HCT116 (cell line): ENCODE measurements around the gene ZBTB20. TPM values are rescaled to one million over a fixed set of nuclear protein-coding genes. Genes with fewer than 3 reads are reported as not detected.

Experiments
- ATAC-seq: fragments of 200-7000 bp; cut with Tn5 transposase; 2 replicates; pipeline ENCODE4 v1.9.1; 2020; ENCODE audit warnings: mild to moderate bottlenecking, moderate library complexity
- BruUV-seq: library from RNA; stranded (reverse); fragments of 400-500 nt; replicated peaks from 2 replicates; lab custom pipeline; 2021; lab: Mats Ljungman, UMichigan
- CTCF ChIA-PET: fragments of 300-600 bp; sonication (Branson Sonifier 250); formaldehyde crosslinking; loops from one replicate; lab custom pipeline; 2021; ENCODE audit warnings: antibody characterized with exemption; lab: Charles Lee
- POLR2A ChIA-PET: fragments of 300-600, 350-600 bp; sonication (Branson Sonifier 250); formaldehyde crosslinking; loops from one replicate; lab custom pipeline; 2021; ENCODE audit warnings: antibody characterized with exemption; lab: Charles Lee
- RAD21 ChIA-PET, 2 experiments: fragments of 300-600 bp; sonication (Branson Sonifier 250); formaldehyde crosslinking; loops; one replicate each; lab custom pipeline; 2023; ENCODE audit warnings: low total read pairs in 2 of 2; ENCODE audit not compliant: uncharacterized antibody in 2 of 2, unreplicated experiment in 2 of 2, low non-redundant PET in 1 of 2; lab: Charles Lee
- DNase-seq: peaks from one replicate; pipeline ENCODE4 v3.0.0-alpha.2; 2010; ENCODE audit warnings: low read depth, low spot score
- H2AFZ ChIP-seq: fragments of 200-600 bp; shearing (Covaris generic), sonication (generic); 2 replicates; pipeline ENCODE4 v1.6.1; 2017; ENCODE audit warnings: low read depth, mixed run types, mixed read lengths, antibody characterized with exemption, low read length; ENCODE audit not compliant: poor library complexity, severe bottlenecking
- H3K27ac ChIP-seq: 2 replicates; pipeline ENCODE4 v1.5.1; 2012; ENCODE audit warnings: low read depth, low read length
- H3K27me3 ChIP-seq: fragments of 200-600 bp; sonication (generic); 2 replicates; pipeline ENCODE4 v1.6.1; 2016; ENCODE audit warnings: mixed run types, low read length, mixed read lengths; ENCODE audit not compliant: insufficient read depth
- H3K36me3 ChIP-seq, 2 experiments: fragments of 200-500 bp in 1 of 2; fragments of 200-600 bp in 1 of 2; sonication (Bioruptor generic) in 1 of 2; sonication (generic) in 1 of 2; 2 replicates each; pipeline versions ENCODE4 v1.5.1 to v1.6.1; 2014 to 2016; ENCODE audit warnings: low read length in 2 of 2, inconsistent platforms in 1 of 2, mixed read lengths in 1 of 2, mixed run types in 1 of 2; ENCODE audit not compliant: insufficient read depth in 2 of 2, control insufficient read depth in 1 of 2
- H3K4me1 ChIP-seq, 2 experiments: fragments of 200-600 bp in 1 of 2; sonication (generic) in 1 of 2; 2 replicates each; pipeline versions ENCODE4 v1.5.1 to v1.6.1; 2012 to 2017; ENCODE audit warnings: low read length in 2 of 2, inconsistent platforms in 1 of 2, mild to moderate bottlenecking in 1 of 2, mixed read lengths in 1 of 2, mixed run types in 1 of 2, moderate library complexity in 1 of 2; ENCODE audit not compliant: insufficient read depth in 2 of 2, control insufficient read depth in 1 of 2
- H3K4me2 ChIP-seq: fragments of 200-600 bp; sonication (generic); 2 replicates; pipeline ENCODE4 v1.6.1; 2017; ENCODE audit warnings: mixed run types, low read length, mixed read lengths
- H3K4me3 ChIP-seq, 2 experiments: fragments of 200-600 bp in 1 of 2; sonication (generic) in 1 of 2; replicated peaks in 1 of 2; 2 replicates each; pipeline ENCODE4 v1.5.1; 2011 to 2016; ENCODE audit warnings: low read length in 2 of 2, control low read depth in 1 of 2, low read depth in 1 of 2, mild to moderate bottlenecking in 1 of 2, mixed read lengths in 1 of 2, mixed run types in 1 of 2
- H3K79me2 ChIP-seq: fragments of 200-600 bp; sonication (generic); 2 replicates; pipeline ENCODE4 v1.6.1; 2017; ENCODE audit warnings: mild to moderate bottlenecking, mixed run types, low read length, moderate library complexity, mixed read lengths; ENCODE audit not compliant: insufficient read depth
- H3K9ac ChIP-seq: fragments of 200-600 bp; sonication (generic); 2 replicates; pipeline ENCODE4 v1.6.1; 2016; ENCODE audit warnings: low read length, mixed read lengths
- H3K9me2 ChIP-seq: fragments of 200-600 bp; sonication (generic), shearing (Covaris generic); 2 replicates; pipeline ENCODE4 v1.6.1; 2017; ENCODE audit warnings: mixed run types, mild to moderate bottlenecking, moderate library complexity; ENCODE audit not compliant: insufficient read depth
- H3K9me3 ChIP-seq, 2 experiments: fragments of 200-500 bp in 1 of 2; fragments of 200-600 bp in 1 of 2; sonication (Bioruptor generic) in 1 of 2; sonication (generic) in 1 of 2; 2 replicates each; pipeline ENCODE4 v1.6.1; 2014 to 2017; ENCODE audit warnings: low read length in 2 of 2, mixed read lengths in 2 of 2, inconsistent platforms in 1 of 2, low read depth in 1 of 2, mild to moderate bottlenecking in 1 of 2, mixed run types in 1 of 2, moderate library complexity in 1 of 2; ENCODE audit not compliant: control insufficient read depth in 1 of 2, insufficient read depth in 1 of 2
- H4K20me1 ChIP-seq: fragments of 200-600 bp; sonication (generic), shearing (Covaris generic); 2 replicates; pipeline ENCODE4 v1.6.1; 2017; ENCODE audit warnings: mixed run types, mild to moderate bottlenecking, moderate library complexity; ENCODE audit not compliant: insufficient read depth
- CBX3 ChIP-seq: IDR thresholded peaks from 2 replicates; pipeline ENCODE4 v1.6.1; 2012; ENCODE audit warnings: low read depth
- CTCF ChIP-seq, 3 experiments: fragments of 200-600 bp in 1 of 3; sonication (generic) in 1 of 3; IDR thresholded peaks in 2 of 3; conservative IDR thresholded peaks in 1 of 3; 2 replicates each; pipeline ENCODE4 v1.5.1; 2012 to 2017; ENCODE audit warnings: low read depth in 2 of 3, low read length in 2 of 3, antibody characterized with exemption in 1 of 3, borderline replicate concordance in 1 of 3, control low read depth in 1 of 3, mild to moderate bottlenecking in 1 of 3, mixed read lengths in 1 of 3, mixed run types in 1 of 3, moderate library complexity in 1 of 3; ENCODE audit not compliant: insufficient read depth in 1 of 3
- EZH2 ChIP-seq: fragments of 200-600 bp; sonication (generic); IDR thresholded peaks from 2 replicates; pipeline ENCODE4 v1.6.1; 2017; ENCODE audit warnings: antibody characterized with exemption, mixed run types
- JUND ChIP-seq: IDR thresholded peaks from 2 replicates; pipeline ENCODE4 v1.6.1; 2012
- SP1 ChIP-seq: IDR thresholded peaks from 2 replicates; pipeline ENCODE4 v1.6.1; 2012; ENCODE audit warnings: low read depth
- intact Hi-C: fragments of 100-400 bp; cut with micrococcal nuclease; formaldehyde crosslinking; loops from 2 replicates; pipeline ENCODE4 v1.10.0; 2022
- total RNA-seq: library from RNA; stranded (reverse); gene quantifications from one replicate; pipeline ENCODE4 v1.2.1, GENCODE V29; 2021; ENCODE audit not compliant: unreplicated experiment

Gene ZBTB20
- total RNA-seq, 1 experiment from 2014 or later: 42.1 TPM

GRCh38 chr3:114510201-114510600, 636.9 kb downstream of the ZBTB20 start:
- TF ChIP-seq CTCF (IDR thresholded peaks at IDR 0.05 in 2 of 3, conservative IDR thresholded peaks at IDR 0.05 in 1 of 3; ENCODE audit: borderline replicate concordance in 1 of 3, insufficient read depth in 1 of 3, low read depth in 2 of 3, low read length in 2 of 3) (no peak), SP1 (no peak), CBX3 (no peak), JUND (no peak)
- Histone ChIP-seq H3K4me2 (no peak overlapping the region), H3K9ac (no peak overlapping the region), H4K20me1 (peaks cover 3% of the 10 kb centered on the region; the same call in 1 of the 2 replicates), H3K27ac (no peak overlapping the region), H3K36me3 (peaks cover 0 to 6% of the 10 kb centered on the region in 2 experiments; a peak in 2 of 4 replicates), H3K4me1 (peaks cover 53 to 73% of the 10 kb centered on the region in 2 experiments), H3K4me3 (no peak overlapping the region), H2AFZ (no peak overlapping the region), H3K9me3 (no peaks in the 10 kb centered on the region), H3K79me2 (peaks cover 87% of the 10 kb centered on the region), H3K9me2 (no peaks in the 10 kb centered on the region), H3K27me3 (no peaks in the 10 kb centered on the region)
- no peak for ATAC-seq
- RAD21 ChIA-PET: no interaction called here
- no peak for DNase-seq
- POLR2A ChIA-PET: no interaction called here
- BruUV-seq: no TSS peak
- intact Hi-C loops: no loop called here
- CTCF ChIA-PET: no interaction called here

GRCh38 chr3:114509756-114510155, 637.3 kb downstream of the ZBTB20 start:
- Histone ChIP-seq H3K9me3 (no peaks in the 10 kb centered on the region), H3K9me2 (no peaks in the 10 kb centered on the region), H3K4me1 (peaks cover 57 to 77% of the 10 kb centered on the region in 2 experiments), H3K36me3 (peaks cover 0 to 6% of the 10 kb centered on the region in 2 experiments; a peak in 2 of 4 replicates), H3K79me2 (peaks cover 87% of the 10 kb centered on the region)
- TF ChIP-seq EZH2 (no peak), JUND (no peak)
- TF ChIP-seq, all 23 proteins: peak for 0
- Histone ChIP-seq H3K4me3 (no peak overlapping the region), H2AFZ (no peak overlapping the region), H3K4me2 (no peak overlapping the region), H3K9ac (no peak overlapping the region), H4K20me1 (peaks cover 3% of the 10 kb centered on the region; the same call in 1 of the 2 replicates), H3K27ac (no peak overlapping the region; the same call in 1 of the 2 replicates), H3K27me3 (no peaks in the 10 kb centered on the region)
- CTCF ChIA-PET: no interaction called here
- intact Hi-C loops: no loop called here
- no peak for DNase-seq
- BruUV-seq: no TSS peak
- POLR2A ChIA-PET: no interaction called here
- no peak for ATAC-seq
- RAD21 ChIA-PET: no interaction called here
